Activated CD4-positive, alpha-beta T cell treated with anti-CD3 and anti-CD28 coated beads, Interleukin-2, amount 10 ng/mL, durations not matched to agents 24 days and 14 days (primary cell): ENCODE data around the gene AEN. TPM values are rescaled to one million over a fixed set of nuclear protein-coding genes. Genes with fewer than 3 reads are reported as not detected.

ENCODE experiments used
- DNase-seq: peaks from one replicate; pipeline ENCODE4 v3.0.0; 2022
- H3K27ac Mint-ChIP-seq: one replicate; pipeline ENCODE4 v1.8.0; 2022; ENCODE audit warnings: mild to moderate bottlenecking, mixed read lengths
- H3K27me3 Mint-ChIP-seq: one replicate; pipeline ENCODE4 v1.8.0; 2022; ENCODE audit warnings: mixed read lengths
- H3K36me3 Mint-ChIP-seq: one replicate; pipeline ENCODE4 v1.8.0; 2022; ENCODE audit warnings: low read depth, mild to moderate bottlenecking, mixed read lengths
- H3K4me1 Mint-ChIP-seq: one replicate; pipeline ENCODE4 v1.8.0; 2021; ENCODE audit warnings: mixed read lengths
- H3K4me3 Mint-ChIP-seq: one replicate; pipeline ENCODE4 v1.8.0; 2022; ENCODE audit warnings: mild to moderate bottlenecking, moderate library complexity, mixed read lengths
- H3K9me3 Mint-ChIP-seq: one replicate; pipeline ENCODE4 v1.8.0; 2021; ENCODE audit warnings: mixed read lengths
- intact Hi-C: fragments of 100-400 bp; cut with micrococcal nuclease; formaldehyde crosslinking; loops from one replicate; pipeline ENCODE4 v1.15.1; 2023
- total RNA-seq: library from RNA; stranded (reverse); gene quantifications from 2 replicates; pipeline ENCODE4 v1.2.3, GENCODE V29; 2022

AEN gene
- total RNA-seq, 1 donor from 2014 or later, result 72.4 TPM

DNA sequence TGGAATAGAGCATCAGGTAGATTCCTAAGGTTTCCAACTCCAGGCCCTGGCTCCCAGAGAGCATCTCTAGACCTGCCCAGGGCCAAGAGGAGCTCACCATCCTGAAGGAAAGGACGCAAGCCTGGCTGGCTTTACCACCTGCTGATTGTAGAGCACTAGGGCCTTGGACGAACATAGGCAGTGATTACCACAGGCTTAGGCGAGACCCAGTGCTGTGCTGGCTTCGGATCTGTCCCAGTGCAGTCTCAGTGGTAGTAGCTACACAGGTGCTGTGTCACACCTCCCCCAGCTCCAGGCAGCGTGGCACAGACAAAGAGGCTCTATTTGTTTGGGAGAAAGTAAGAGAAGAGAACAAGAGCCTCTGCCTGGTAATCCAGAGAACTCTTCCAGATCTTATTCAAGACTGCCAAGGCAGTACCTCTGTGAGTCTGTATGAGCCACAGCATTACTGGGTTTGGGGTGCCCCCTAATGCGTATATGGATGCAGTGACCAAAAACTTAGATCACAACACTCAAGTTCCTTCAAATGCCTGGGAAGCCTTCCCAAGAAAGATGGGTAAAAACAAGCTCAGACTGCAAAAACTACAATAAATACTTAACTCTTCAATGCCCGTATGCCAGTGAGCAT, 43.1 kb downstream of the AEN start:
- Mint-ChIP-seq H3K9me3 (no peaks in the 10 kb centered on the region), H3K4me3 (no peak overlapping the region), H3K27ac (peak overlapping the region; percentile 26), H3K27me3 (peaks cover 8% of the 10 kb centered on the region), H3K36me3 (peaks cover 10% of the 10 kb centered on the region), H3K4me1 (peaks cover 4% of the 10 kb centered on the region)
- peak; percentile 83 for DNase-seq
- intact Hi-C loops, result loop anchor here (1.0 kb wide), 2 partner anchors 40 to 188 kb away; no protein-coding TSS in a partner anchor

DNA sequence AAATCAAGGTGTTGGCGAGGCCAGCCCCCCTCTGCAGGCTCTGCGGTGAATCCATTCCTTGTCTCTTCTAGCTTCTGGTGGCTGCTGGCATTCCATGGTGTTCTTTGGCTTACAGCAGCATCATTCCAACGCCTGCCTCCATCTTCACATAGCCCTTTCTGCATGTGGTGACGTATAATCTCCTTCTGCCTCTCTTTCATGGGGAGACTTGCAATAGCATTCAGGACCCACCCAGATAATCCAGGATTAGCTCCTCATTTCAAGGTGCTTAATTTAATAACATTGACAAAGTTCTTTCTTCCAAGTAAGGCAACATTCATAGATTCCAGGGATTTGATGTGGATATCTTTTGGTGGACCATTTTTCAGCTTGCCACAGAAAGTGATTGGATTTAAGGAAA, 53.5 kb downstream of the AEN start:
- no peaks in the 10 kb centered on the region for H3K36me3 Mint-ChIP-seq
- no peak overlapping the region for H3K27ac Mint-ChIP-seq
- H3K4me1 Mint-ChIP-seq, result no peaks in the 10 kb centered on the region
- H3K4me3 Mint-ChIP-seq, result no peak overlapping the region
- peaks cover 46% of the 10 kb centered on the region for H3K27me3 Mint-ChIP-seq
- no peak for DNase-seq
- peaks cover 8% of the 10 kb centered on the region for H3K9me3 Mint-ChIP-seq
- intact Hi-C loops, result no loop called here

DNA sequence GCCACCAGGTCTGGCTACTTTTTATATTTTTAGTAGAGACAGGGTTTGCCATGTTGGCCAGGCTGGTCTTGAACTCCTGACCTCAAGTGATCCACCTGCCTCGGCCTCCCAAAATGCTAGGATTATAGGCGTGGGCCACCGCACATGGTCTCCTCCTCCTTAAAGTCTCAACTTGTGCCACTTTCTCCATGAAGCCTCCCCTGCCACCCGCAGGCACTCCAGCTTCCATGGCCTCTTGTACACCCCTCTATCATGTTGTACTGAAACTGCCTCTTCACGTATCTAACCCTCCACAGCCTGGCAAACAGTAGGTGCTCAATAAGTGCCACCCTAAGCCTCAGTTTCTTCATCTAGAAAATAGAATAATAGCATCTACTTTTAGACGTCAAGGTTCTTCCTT, 57.6 kb downstream of the AEN start:
- no peak for DNase-seq
- Mint-ChIP-seq H3K36me3 (no peaks in the 10 kb centered on the region), H3K27ac (no peak overlapping the region), H3K9me3 (peaks cover 4% of the 10 kb centered on the region), H3K4me3 (no peak overlapping the region), H3K27me3 (peaks cover 21% of the 10 kb centered on the region), H3K4me1 (no peaks in the 10 kb centered on the region)
- intact Hi-C loops, result no loop called here

DNA sequence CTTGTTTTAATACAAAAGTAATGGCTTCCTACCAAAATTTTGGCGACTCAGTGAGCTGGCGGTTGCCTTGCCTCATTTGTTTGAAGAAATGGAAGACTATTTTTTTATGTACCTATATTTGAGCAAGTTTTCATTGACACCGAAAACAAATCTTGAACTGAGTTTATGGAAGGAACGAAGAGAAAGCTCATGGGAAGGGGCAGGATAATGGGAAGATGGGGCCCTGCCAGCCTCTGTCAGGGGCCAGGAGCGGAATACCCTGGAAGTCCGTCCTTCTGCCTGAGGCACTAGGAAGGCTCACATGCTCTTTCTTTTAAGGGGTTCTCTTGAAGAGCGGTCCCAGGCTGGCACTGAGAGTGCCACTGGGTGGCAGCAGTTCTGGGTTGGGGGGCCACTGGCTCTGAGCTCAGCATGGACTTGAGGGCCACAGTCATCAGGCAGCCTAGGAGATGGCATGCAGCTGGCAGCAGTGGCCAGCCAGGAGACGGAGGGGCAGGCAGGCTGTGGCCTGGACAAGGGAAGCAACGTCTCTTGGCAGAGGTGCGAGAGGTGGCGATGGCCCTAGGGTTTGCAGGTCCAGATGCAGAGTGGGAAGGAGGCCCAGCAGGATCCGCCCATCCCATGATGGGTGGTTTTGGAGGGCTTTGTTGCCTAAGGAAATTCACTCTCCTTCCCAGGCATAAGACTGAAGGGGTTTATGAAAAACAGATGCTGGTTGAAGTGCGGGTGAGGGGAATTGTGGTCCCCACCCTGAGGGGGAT, 59.3 kb downstream of the AEN start:
- DNase-seq, result no peak
- Mint-ChIP-seq H3K27me3 (peaks cover 13% of the 10 kb centered on the region), H3K27ac (no peak overlapping the region), H3K9me3 (peaks cover 4% of the 10 kb centered on the region), H3K4me1 (no peaks in the 10 kb centered on the region), H3K36me3 (no peaks in the 10 kb centered on the region), H3K4me3 (no peak overlapping the region)
- intact Hi-C loops, result no loop called here

DNA sequence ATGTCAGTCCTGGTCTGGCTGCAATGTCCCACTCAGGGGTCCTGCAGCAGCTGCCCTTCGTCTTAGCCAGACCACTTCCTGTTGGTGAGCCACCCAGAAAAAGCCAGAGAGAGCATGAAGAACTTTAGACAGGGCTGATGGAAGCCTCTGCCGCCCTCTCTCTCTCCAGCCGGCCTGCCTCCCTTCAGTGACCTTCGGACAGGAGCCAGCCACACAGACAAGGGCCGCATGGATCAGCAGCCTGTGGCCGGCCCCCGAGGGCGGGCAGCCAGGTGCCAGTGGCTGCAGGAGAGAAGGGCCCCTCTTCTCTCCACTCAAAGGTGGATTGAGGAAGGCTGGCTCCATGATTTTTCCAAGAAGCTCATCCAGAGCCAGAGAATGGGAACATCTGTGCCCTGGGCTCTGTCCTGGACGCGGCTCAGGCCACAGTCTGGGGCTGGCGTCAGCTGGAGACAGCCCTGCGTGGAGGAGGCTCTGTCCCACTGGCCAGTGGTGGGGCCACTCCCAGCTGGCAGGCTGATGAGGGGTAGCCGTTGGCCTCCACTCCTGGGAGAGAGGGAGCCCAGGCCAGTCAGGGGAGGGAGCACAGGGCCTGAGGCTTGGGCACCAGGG, 60.6 kb downstream of the AEN start:
- H3K36me3 Mint-ChIP-seq, result no peaks in the 10 kb centered on the region
- no peaks in the 10 kb centered on the region for H3K4me1 Mint-ChIP-seq
- peaks cover under 1% of the 10 kb centered on the region for H3K9me3 Mint-ChIP-seq
- no peak for DNase-seq
- intact Hi-C loops, result no loop called here
- H3K4me3 Mint-ChIP-seq, result no peak overlapping the region
- H3K27ac Mint-ChIP-seq, result no peak overlapping the region
- H3K27me3 Mint-ChIP-seq, result peaks cover 8% of the 10 kb centered on the region

Other genes starting within 250 kb of the AEN start
- gene MRPL46, start 154.0 kb upstream of the AEN start, total RNA-seq, result 49.1 and 51.9 TPM in 2 replicates
- gene MRPS11, start 153.6 kb upstream of the AEN start, total RNA-seq, result 68.7 and 72.6 TPM in 2 replicates
- 2.1 and 2.8 TPM in 2 replicates for gene DET1, start 74.7 kb upstream of the AEN start, total RNA-seq
- 33.9 and 35.5 TPM in 2 replicates for gene ISG20, start 17.7 kb downstream of the AEN start, total RNA-seq
- gene ACAN, start 182.1 kb downstream of the AEN start, total RNA-seq, result not detected in 2 replicates